Measurements from ENCODE around the gene ZFP92.

DNA sequence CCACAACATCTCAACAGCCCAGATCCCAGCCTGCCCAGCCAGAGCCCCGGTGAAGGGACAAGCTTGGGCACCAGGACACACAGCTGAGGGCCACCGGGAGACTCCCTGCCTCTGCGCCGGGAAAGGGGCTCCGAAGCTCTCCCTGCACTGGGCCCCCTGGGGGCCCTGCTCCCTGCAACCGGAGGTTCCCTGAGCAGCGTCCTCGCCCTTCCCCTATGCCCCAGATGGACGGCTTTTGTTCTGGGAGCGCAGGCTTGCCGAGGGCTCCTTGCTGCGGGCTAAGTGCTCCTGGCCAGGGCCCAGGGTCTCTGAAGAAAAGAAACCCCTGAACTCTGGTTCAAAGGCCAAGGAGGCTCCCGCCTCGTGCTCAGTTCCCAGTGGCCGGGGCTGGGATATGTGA is 899 bp upstream of the ZFP92 start:
- TF ChIP-seq, protein P1, sequence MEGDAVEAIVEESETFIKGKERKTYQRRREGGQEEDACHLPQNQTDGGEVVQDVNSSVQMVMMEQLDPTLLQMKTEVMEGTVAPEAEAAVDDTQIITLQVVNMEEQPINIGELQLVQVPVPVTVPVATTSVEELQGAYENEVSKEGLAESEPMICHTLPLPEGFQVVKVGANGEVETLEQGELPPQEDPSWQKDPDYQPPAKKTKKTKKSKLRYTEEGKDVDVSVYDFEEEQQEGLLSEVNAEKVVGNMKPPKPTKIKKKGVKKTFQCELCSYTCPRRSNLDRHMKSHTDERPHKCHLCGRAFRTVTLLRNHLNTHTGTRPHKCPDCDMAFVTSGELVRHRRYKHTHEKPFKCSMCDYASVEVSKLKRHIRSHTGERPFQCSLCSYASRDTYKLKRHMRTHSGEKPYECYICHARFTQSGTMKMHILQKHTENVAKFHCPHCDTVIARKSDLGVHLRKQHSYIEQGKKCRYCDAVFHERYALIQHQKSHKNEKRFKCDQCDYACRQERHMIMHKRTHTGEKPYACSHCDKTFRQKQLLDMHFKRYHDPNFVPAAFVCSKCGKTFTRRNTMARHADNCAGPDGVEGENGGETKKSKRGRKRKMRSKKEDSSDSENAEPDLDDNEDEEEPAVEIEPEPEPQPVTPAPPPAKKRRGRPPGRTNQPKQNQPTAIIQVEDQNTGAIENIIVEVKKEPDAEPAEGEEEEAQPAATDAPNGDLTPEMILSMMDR (IDR thresholded peaks at IDR 0.05): no peak
- no peak for TF ChIP-seq POLR2A (IDR thresholded peaks at IDR 0.05)

Measured in lower leg skin (tissue), 3 donors.